Neural progenitor cell (in vitro differentiated cells): ENCODE data around the gene VASH2.

Experiments used
- EZH2 ChIP-seq: fragments of 200-600 bp; sonication (generic); IDR thresholded peaks from 2 replicates; pipeline ENCODE4 v1.6.1; 2017; ENCODE audit warnings: antibody characterized with exemption, mild to moderate bottlenecking, moderate library complexity
- EZH2phosphoT487 ChIP-seq: fragments of 200-600 bp; sonication (generic); IDR thresholded peaks from 2 replicates; pipeline ENCODE4 v1.6.1; 2017; ENCODE audit warnings: antibody characterized with exemption
- TF ChIP-seq, protein P1 (sequence below): fragments of 200-600 bp; sonication (generic); IDR thresholded peaks from 2 replicates; pipeline ENCODE4 v1.5.1; 2017; ENCODE audit warnings: antibody characterized with exemption, mild to moderate bottlenecking

DNA sequence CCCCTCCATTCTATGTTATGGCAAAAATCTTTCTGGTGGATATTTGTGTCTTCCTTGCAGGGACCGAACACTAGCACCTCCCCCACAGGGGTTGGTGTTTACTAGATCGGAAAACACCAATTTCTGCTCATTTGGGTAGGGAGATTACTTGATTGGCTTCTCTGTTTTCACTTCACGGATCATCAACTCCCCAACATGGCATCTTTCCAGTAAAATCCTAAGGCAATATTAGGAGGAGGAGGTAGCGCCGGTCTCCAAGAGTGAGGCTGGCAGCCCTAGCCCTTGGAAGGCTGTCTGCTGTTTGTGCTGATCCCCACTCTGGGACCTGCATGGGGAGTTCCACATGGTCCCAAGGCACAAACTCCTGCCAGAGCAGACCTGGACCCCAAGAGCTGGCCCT, 12.2 kb downstream of the VASH2 start:
- TF ChIP-seq, protein P1, sequence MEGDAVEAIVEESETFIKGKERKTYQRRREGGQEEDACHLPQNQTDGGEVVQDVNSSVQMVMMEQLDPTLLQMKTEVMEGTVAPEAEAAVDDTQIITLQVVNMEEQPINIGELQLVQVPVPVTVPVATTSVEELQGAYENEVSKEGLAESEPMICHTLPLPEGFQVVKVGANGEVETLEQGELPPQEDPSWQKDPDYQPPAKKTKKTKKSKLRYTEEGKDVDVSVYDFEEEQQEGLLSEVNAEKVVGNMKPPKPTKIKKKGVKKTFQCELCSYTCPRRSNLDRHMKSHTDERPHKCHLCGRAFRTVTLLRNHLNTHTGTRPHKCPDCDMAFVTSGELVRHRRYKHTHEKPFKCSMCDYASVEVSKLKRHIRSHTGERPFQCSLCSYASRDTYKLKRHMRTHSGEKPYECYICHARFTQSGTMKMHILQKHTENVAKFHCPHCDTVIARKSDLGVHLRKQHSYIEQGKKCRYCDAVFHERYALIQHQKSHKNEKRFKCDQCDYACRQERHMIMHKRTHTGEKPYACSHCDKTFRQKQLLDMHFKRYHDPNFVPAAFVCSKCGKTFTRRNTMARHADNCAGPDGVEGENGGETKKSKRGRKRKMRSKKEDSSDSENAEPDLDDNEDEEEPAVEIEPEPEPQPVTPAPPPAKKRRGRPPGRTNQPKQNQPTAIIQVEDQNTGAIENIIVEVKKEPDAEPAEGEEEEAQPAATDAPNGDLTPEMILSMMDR = no peak
- TF ChIP-seq EZH2 = no peak
- no peak for TF ChIP-seq EZH2phosphoT487
